GOT3 (cell line): Measurements from ENCODE around the gene PLXNA2.

Source experiments
- DNase-seq: peaks from one replicate; lab custom pipeline; 2025; ENCODE audit warnings: mixed read lengths; lab: John Stamatoyannopoulos, UW

PLXNA2 gene

DNA sequence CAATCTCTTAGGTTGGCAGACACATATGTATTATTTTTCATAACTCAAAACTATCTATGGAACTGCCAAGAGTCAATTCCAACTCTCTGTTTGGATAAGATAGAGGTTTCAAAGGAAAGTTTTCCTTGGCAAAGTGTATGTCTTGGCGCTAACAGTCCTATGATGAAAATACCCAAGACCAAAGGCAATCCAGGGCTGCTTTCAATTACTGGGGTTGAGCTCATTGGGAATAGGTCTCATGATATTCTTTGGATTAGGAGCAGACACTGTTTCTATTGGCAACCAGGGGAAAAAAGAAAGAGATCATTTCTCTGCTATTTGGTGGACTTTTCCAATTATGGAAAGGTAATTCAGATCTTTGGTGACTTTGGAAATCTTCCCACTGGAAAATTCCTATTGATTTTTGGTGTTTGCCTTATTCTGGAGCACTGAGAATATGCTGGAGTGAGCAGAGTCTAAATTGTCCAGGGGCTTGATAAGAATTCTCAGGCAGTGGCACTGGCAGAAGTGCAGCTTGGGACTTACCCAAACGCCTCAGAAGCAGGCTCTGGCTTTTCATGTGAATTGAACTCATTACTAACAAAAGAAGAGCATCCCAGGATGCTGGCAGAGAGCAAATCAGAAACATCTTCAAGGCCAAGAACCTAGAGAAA is 20.4 kb upstream of the PLXNA2 start:
- DNase-seq: no peak

DNA sequence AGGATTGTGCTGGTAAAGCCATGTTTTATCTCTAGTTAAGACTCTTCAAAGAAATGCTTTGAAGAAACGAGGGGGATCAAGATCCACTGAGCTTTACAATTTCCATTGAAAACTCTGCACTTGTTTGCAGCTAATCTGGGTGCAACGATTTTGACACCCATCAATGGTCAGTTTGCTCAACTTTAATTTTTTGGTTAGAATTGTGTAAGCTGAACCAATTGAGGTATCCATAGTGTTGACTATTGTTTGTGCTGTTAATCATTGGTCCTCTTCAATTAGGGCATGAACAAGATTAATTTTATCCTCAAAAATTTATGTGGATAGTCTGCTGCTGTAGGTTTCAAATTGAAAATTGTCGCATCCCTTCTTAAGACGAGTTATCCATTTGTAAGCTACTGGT is 17.7 kb upstream of the PLXNA2 start:
- no peak for DNase-seq

DNA sequence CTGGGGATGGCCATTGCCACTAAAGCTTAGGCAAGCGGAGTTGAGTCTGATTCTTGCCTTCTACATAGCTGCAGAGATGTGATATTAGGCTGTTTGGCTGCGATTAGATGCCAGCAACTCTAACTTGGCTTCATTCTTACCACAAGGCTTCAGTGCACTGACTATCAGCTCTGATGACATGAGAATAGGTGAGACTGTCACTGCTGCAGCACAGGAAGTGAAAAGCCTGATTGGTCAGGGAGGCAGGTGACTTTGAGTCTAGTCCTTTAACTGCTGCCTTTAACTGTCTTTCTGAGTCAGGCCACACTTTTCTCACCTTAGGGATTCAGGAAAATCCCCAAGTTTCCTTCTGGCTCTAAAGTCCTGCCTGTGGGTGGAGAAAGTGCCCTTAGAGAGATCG is 14.1 kb upstream of the PLXNA2 start:
- DNase-seq: no peak

DNA sequence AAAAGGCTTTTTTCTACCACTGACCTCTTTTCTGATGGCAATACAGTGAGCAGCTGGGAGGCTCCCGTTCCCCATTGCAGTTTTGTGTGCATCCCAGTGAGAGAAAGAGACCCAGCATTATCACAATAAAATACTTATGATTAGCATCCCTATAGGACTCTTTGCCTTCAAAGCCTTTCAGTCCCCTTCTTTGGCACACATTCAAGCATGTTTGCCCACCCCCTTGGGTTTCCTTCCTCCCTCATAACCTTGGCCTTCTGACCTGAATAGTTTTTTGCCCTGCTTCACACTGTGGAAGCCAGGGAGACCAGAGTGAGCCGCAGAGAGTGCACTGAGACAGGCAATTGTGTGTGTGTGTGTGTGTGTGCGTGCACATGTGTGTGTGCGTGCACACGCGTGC is 13.2 kb upstream of the PLXNA2 start:
- no peak for DNase-seq

DNA sequence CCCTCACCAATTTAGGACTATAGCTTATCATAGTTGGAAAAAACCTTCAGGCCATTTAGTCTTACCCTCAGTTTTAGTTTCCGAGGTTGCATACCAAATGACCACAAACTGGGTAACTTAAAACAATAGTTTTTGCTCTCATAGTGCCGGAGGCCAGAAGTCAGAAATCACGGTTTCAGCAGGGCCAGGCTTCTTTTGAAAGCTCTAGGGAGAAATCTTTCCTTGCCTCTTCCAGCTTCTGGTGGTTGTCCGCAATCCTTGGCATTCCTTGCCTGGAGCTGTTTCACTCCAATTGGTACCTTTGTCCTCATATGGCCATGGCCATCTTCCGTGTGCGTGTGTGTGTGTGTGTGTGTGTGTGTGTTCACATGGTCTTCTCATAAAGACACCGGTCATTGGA is 12.4 kb upstream of the PLXNA2 start:
- DNase-seq: no peak

DNA sequence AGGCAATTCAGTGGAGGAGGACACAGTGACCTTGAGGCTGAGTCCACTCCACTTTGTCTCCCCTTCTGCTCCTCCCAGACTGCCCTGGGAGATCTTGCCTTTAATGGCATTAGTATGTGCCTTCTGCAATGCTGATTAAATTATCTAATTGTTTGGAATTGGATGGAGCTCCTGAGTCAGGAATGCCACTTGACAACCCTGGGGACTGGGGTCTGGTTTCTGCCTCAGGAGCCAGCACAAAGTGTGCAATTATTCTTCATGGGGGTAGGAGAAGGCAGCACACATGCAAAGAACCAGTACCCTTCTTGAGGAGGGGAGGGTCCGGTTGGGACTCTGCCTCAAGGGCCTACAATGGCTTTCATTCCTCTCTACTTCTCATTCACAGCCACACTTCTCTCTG is 11.9 kb upstream of the PLXNA2 start:
- DNase-seq: no peak

DNA sequence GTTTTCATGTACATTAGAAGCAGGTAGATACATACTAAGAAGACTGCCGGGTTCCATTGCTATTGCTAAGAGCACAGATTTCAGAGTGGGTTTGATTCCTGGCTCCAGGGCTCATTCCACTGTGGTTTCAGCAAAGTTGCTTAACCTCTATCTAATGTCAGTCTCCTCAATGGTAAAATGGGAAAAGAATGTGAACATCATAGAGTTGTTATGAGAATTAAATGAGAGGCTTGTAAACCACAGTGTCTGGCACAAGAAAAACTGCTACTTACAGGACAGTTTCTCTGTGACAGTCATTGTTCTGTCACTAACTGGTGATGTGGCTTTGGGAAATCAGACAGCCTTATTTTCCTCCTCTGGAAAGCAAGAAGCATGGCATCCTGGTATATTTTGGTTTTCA is 10.7 kb upstream of the PLXNA2 start:
- no peak for DNase-seq

DNA sequence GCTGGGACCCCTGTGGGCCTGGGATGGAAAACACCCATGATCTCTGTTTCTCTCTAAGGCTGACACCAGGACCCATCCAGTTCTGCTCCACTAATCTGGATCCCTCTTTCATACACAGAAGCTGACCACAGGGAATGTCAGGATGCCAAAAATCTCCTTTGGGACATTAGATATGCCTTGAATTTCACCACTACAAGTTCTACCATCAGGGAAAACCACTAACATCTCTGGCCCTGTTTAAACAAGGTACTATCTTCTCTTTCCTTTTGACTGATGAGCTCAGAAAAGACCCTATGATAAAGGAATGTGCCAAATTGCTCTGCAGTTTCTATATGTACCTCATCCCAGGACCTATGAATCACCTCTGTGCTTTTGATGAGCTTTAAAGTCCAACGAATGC is 10.2 kb upstream of the PLXNA2 start:
- DNase-seq: no peak

DNA sequence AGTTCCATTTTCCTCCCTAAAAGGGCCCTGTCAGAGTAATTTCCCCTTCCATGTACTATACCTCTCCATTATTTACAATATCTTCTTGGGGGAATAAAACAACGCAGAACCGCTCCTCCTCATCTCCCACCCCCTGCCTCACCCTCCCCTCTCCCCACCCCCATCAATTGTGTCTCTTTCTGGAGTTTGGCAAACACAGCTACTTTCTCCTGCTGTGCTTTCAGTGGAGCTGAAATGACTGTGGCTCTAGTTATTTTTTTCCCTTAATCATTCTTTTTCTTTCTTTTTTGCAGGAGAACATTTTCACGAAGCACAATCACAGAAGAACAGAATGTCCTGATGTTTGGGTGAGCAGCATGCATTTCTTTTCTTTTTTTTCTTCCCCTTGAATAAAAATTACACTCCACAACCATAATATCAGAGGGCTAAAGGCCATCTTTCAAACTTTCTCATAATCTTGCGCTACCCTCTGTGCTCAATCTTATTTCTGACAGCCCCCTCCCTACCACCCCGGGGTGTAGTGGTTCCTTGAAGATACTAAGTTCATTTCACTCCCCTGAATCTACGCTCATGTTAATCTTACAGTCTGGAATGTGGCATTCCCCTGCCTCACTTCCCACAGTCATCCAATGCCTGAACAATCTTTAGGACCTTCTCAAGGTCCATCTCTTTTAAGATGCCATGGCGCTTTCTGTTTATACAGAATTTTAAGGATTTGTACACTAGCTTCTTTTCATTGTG is 8.8 kb upstream of the PLXNA2 start:
- DNase-seq: no peak

DNA sequence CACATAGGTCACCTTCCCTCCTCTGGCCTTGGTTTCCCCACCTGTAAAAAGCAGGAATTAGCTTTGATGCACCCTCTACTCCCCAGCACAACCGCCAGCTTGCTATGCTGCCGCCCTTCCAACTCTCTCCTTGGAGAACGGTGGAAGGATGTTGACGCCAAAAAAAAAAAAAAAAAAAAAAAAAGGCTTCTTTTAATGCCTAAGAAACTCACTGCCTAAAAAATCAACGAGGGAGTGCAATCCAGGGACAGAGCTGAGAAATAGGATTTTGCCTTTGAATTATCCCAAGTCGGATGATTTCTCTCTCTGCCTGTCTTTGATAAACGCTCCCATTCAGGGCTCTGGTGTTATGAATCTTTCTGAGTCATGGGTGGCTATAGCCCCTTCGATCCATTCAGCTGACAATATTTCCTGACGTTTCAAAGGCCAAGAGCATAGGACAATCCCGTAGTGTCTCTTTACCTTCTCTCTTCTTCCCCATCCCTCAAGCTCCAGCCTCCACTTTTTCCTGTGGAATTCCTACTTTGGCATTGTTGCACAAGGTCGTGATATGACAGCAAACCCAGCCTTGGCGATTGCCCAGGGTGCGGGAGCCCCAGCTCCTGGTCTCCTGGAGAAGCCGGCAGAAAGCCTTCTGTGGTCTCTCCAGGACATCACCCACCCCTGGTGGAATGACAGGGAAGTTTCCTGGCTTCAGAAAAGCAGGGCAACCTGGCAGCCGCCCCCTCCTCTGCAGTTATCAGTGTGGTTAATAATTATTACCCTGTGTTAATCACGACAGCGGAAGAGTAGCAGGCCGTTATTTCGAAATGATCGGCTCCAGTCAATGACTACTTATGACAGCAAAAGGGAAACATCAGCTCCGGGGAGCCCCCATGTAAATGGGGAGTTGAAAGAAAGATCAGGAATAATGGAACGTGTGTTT is 8.0 kb upstream of the PLXNA2 start:
- DNase-seq: no peak

DNA sequence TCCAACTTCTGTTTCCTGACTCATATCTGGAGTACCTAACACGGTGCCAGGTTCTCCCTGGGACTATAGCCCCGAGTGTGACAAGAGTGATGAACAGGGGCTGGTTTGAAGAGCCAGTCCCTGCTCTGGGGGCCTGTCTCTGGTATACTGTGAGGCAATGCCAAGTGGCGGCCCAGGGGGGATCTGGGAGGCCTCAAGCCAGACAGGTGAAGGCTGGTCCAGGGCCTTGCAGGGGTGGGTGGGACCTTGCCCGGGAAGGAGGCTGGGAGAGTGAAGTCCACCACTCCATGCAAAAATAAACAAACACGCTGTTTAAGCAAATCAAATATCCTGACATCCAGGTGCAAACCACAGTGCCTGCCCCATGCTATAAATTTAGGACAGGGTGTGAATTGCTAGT is 6.8 kb upstream of the PLXNA2 start:
- DNase-seq: no peak

DNA sequence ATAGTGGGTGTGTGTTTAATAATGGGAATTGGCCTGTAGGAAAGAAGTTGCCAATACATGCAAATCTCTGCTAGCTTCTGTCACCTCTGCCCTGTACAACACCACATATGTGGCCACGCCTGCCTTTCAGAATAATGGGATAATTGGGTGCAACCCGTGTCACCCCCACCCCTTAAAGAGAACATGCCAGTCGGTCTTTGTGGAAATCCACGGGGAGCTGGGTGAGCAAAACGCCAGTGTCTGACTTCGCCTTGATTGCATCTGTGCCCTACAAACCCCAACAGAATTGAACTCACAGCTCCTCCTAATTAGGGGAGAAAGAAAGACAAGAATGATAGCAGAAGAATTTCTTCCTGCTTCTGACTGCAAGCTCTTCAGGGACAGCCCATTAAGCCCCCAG is 6.4 kb upstream of the PLXNA2 start:
- no peak for DNase-seq

DNA sequence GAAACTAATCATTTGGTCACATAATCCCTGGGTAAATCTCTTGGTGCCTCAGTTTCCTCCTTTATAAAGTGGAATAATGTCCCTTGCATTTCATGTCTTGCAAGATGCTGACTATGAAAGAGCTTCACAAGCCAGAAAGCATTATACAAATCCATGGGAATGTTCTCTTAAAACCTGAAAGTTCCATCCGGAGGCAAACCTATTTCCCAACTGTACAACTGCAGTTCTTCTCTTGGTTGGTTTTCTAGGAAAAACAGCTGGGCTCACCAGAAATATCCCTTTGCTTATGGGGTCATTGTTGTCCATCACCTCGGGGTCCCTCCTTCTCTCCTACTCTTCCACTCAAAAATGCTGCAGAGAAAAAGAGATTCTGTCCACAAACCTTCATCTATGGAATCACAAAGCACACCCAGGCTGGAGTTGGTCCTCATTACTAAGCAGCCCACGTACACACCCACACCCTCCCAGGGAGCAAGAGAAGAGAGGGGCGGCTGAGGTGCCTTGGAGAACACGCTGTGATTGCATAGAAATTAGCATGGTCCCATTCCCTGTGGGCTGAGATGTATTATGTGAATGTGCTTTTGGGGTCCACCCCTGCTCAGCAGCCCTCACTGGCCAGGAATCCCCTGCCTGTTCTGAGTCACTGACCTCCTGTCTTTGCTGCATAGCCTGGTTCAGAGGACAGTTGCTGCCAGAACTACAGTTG is 5.0 kb upstream of the PLXNA2 start:
- no peak for DNase-seq

DNA sequence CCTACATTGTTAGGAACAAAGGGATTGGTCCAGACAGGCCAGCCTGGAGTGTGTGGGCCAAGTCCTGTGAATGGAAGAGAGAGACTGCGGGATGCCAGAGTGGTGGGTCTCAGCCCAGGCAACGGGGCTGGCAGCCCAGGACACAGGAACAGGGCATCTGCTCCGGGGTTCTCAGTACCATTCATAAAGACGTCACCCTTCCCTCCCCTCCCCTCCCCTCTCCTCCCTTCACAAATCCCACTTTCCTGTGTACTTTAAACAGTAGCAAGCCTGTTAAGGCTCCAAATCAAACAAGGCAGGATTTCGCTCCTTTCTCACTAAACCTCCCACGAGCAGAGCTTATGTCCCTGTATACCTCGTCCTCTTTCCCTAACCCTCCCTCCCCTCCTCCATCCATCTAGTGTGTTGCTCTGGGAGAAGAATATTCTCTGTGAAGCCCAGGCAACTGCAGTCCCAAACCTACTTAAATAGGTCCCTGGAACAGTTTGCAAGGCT is 4.2 kb upstream of the PLXNA2 start:
- no peak for DNase-seq

DNA sequence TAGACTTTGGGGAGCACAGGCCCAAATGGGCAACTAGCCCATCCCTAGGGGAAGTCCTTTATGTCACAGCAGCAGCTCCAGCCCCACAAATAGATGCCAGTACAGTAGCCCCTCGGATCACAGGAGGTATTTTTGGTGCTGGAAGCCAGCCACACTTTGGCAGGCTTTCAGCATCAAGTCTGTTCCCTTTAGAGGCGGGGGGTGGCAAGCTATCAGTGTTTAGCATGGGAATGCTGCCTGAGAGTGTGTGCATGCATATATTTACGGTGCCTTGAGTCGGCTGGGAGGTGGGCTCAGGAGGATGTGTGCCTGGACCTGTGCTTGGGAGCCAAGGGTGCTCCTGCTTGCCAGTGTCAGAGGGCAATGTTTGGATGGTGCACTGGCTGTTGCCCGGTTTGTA is 3.5 kb upstream of the PLXNA2 start:
- DNase-seq: no peak

DNA sequence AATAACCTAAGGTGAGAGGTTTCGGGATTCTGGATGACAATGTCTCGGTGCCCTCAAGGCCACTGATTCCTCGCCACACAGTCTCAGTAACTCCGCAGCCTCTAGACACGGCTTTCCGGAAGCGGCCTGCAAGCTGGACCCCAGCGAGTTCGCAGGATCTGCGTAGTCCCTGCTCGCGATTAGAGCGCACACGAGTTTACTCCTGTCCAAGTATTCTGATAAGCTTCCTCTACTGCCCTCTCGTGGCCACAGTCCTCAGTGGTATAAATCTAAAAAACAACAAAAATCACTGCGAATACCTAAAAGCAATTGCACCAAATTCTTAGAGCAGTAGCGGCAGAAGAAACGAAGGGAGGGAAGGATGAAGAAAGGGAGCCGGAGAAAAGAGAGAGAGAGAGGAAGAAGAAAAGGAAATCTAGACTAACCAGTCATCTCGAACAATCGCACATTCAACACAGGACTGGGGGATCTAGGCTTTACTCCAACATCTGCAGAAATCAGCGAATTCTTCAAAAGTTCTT is 1.1 kb upstream of the PLXNA2 start:
- DNase-seq: peak; percentile 39

DNA sequence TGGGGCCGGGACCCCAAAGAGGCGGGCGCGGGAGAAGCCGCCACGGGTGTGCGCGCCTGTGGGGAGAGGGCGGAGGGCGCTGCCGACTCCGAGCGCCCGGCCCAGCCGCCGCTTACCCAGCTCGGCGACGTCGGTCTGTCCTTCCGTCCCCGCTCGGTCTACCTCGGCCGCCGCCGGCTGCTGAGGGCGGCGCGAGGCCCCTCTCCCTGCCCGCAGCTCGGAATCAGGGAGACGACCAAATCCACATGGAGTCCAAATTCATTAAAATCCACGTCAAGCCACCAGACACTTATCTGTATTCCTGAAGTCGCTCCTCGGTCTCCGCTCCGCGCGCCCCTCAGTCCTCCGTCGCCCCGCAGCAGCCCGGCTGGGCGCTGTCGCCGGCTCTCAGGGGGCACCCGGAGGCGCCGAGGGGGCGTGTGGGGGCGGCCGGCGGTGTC is 637 bp downstream of the PLXNA2 start:
- DNase-seq: no peak

DNA sequence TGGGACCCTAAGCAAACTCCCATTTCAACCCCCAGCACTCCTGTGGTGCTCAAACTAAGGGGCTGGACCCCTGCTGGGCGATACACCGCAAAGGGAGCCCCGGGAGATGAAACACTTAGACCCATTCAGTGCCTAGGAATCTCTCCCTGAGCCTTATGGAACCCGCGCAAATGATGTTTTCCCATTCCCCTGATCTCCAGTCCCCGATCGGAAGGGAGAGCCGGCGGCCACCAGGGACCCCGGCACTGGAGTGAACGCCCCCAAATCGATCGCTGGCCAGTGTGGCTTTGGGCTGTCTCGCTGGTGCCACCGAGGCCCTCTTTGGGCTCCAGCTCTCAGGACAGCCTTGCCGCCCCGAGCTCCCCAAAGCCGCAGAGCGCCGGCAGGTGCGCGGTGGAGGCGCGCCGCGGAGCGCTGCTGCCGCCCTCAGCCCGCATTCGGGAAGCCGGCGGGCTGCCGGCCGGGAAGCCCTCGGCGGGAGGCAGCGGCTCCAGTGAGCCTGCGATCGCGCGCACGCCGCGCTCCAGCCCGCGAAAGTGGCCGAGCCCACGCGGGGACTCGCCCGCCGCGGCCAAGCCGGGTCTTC is 1.1 kb downstream of the PLXNA2 start:
- DNase-seq: no peak

DNA sequence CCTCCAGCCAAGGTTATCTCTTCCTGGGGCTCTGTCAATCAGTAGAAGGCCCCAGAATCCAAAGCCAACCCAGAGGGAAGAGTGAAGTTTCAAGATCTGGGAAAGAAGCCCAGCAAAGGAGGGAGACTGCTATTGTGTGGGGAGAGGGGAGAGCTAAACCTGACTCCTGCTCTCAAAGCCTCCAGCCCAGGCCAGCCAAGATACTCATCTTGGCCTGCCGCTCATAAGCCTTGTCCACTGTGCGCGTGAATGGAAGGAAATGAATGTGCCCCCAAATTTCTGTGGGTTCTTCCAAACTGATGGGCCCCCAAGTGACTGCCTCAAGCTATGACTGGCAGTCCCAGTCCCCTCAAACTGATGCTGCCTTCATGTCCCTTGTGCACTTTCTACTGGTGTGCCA is 2.0 kb downstream of the PLXNA2 start:
- no peak for DNase-seq

DNA sequence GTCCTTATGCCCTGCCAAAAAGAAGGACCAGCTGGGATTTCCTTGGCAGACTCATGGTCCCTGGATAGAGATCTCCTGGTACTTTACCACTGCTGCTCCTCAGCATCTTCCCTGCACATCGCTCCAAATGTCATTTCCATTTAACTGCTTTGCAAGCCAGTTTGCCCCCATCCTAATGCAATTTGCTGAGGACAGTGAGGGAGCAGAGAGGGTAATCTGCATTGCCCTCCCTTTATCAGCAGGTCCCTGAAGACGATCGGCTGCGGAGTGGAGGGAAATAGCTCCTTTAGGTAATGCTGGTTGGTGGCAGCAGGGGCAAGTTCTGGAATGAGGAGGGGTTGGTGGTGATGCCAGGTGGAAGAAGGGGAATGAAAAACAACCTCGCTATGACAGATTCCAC is 2.7 kb downstream of the PLXNA2 start:
- DNase-seq: no peak

DNA sequence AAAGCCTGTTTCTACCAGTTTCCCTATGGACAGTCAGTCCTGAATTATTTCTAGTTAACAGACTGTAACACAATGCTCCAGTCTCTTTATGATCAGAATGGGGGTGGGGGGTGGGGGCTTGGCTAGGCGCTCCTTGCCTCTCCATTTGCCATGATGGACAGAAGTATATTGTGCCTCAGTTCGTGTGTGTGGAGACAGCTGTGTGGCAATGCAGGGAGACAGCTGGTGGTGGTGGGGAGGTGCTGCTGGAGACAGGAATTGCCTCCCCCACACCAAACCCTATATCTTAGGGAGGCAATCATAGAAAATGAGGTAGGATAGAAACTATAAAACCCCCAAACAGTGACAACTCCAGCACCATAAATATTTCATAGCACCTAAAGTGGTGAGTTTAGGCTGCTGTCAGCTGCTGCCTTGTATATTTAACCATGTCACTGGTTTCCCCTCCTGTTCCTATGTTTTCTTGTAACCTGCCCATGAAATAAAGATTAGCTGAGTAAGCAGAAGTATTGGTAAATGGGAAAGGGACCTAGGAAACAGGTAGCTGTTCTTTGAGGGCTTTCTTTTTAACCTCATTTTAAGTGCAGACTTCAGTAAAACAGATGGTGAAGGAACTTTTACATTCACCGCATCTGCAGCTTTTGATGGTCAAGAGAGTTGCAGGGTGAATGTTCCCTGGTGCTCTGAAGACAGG is 3.4 kb downstream of the PLXNA2 start:
- DNase-seq: no peak
